ENCODE measurements around the gene AMBP.

GRCh38 chr9:114027863-114028465 is 50.1 kb downstream of the AMBP start:
- TF ChIP-seq CTCF (IDR thresholded peaks at IDR 0.05) = no peak
- TF ChIP-seq POLR2A (IDR thresholded peaks at IDR 0.05) = no peak
